GM18505 (cell line): ENCODE results near the gene SFRP5.

Experiments used
- ATAC-seq: cut with Tn5 transposase; IDR thresholded peaks from one replicate; pipeline ENCODE4 v1.9.1; 2021; ENCODE audit not compliant: unreplicated experiment
- POLR2A ChIP-seq: IDR thresholded peaks from 4 replicates; pipeline ENCODE4 v1.6.1; 2011; ENCODE audit warnings: borderline replicate concordance; ENCODE audit not compliant: insufficient read depth, insufficient read length; ENCODE audit errors: extremely low read depth

SFRP5 gene

GRCh38 chr10:97780841-97781617 is 9.2 kb upstream of the SFRP5 start:
- ATAC-seq: no peak
- TF ChIP-seq POLR2A: no peak

- no peak for TF ChIP-seq POLR2A
- no peak for ATAC-seq
These were observed 8.2 kb upstream of the SFRP5 start for GRCh38 chr10:97779975-97780374.

- no peak for TF ChIP-seq POLR2A
- ATAC-seq: no peak
These were observed 7.7 kb upstream of the SFRP5 start for GRCh38 chr10:97779492-97779891.

GRCh38 chr10:97778452-97779302 is 6.9 kb upstream of the SFRP5 start:
- ATAC-seq: no peak
- TF ChIP-seq POLR2A: no peak

DNA sequence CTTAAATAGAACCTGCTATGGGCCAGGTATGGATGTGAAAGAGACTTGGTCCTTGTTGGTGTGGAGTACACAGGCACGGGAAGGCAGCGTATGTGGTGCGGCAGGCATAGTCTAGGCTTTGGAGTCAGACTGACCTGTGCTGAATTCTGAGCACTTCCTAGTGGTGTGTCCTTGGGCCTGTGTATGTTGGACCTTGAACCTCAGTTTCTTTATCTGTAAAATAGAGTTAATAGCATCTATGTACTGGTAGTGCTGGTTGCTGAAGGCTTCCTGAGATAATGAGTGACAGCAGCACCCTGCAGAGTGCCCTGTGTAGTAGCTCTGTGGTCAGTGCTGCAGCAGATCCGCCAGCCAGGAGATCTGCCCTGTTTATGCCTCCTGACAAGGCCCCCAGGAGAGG is 5.3 kb upstream of the SFRP5 start:
- no peak for ATAC-seq
- TF ChIP-seq POLR2A: no peak

- ATAC-seq: no peak
- no peak for TF ChIP-seq POLR2A
These were observed 3.1 kb upstream of the SFRP5 start for GRCh38 chr10:97774811-97775294.

DNA sequence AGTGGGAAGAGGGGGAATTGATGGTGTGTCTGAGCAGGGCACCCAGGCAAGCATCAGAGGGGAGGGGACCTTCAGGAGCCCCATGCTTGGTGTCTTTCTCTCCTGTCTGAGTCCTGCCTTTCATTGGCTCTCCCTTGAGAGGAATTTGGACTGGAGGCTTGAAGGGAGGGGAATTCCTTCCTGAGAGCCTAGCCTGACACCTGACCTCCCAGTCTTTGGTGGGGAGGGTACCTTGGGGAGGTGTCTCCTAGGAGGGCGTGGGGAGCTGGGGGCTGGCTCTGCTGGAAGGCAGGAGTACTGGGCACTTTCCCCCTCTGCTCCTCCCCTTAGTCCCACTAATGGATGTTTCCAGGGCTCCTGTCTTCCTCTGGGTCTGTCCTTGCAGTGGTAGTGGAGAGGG is 1.3 kb upstream of the SFRP5 start:
- ATAC-seq: no peak
- no peak for TF ChIP-seq POLR2A

- no peak for TF ChIP-seq POLR2A
- no peak for ATAC-seq
These were observed 526 bp downstream of the SFRP5 start for GRCh38 chr10:97771055-97771891.

- TF ChIP-seq POLR2A: no peak
- ATAC-seq: no peak
These were observed 1.5 kb downstream of the SFRP5 start for GRCh38 chr10:97770255-97770654.

DNA sequence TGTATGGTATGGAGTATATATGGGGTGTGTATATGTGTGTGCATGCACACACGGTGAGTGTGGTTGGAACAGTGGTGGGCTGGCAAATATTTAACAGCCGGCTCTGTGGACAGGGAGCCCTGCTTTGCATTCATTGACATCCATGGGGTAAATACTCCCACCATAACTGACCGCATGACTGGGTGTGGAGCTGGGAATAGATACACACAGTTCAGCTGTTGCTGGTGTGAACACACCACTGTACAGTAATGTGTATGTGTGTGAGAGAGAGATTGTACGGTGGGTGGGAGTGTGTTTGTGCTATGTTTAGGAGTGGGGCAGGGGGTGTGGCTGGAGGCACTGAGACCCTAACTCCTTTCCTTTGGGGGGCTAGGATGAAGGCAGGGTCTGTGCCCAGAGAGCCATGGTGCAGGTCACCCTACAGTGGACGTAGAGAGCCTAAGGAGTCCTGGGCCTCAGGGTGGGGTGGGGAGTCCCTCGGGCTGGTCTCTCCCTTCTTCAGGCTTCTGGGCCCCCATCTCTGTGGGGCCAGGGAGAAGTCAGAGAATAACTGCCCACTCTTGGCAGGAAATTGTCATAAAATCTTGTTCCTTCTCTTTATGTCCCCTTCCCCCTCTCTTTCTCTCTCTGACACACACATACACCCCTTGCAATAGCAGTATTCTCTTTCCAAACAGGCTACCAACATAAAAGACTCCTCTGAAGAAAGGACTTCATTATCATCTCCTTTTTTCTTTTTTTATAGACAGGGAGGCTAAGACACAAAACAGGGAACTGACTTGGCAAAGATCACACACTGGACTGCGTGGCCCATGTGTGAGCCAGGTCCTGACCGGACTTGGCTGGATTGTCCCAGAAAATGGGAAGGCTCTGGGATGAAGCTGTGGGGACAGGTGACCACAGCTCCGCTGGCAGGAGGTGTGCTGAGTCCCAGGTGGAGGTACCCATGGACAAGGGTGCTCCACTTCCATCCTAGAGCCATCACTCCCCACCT is 3.2 kb downstream of the SFRP5 start:
- ATAC-seq: no peak
- no peak for TF ChIP-seq POLR2A

DNA sequence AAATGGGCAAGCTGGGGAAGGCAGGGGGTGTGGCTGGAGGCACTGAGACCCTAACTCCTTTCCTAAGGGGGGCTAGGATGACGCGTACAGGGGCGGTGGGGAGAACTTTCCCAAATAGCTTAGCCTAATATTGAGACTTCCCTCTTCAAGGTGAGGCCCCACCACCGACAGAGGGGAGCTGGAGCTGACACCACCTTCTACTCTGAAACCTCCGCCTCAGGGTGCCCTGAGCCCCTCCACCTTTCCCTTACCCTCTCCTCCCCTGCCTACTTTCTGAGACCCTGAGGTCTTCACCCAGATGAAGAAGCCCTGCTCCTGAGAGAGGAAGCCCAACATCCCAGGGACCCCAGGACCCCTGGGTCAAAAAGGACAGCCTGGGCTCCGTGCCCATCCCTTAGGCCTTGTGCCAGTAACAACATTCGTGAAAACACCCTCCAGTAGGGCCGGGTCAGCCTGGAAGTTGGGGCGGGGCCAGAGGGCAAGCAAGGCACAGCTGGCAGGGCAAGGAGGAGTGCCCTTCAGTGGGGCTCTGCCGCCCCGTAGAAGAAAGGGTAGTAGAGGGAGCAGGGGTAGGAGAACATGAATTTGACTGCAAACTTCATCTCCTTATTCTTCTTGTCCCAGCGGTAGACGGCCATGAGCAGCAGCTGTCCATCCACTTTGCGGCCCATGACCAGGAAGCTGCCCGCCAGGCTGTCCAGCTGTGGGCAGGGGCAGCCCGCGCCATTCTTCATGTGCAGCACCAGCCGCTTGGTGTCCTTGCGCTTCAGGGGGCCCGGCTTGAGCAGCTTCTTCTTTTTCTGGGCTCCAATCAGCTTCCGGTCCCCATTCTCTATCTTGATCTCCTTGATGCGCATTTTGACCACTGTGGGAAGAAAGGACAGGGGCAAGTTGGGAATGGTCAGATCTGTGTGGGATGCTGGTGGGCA is 4.5 kb downstream of the SFRP5 start:
- no peak for TF ChIP-seq POLR2A
- no peak for ATAC-seq

- no peak for TF ChIP-seq POLR2A
- ATAC-seq: no peak
These were observed 5.5 kb downstream of the SFRP5 start for GRCh38 chr10:97766106-97766810.
